HG03520 (cell line): ENCODE measurements around the gene FA2H.
"Not testable (repeated sequence)": the region's sequence is repeated elsewhere in the genome, so short reads cannot be mapped to it uniquely, and the experiment has no call there.

Experiments used
- ATAC-seq: cut with Tn5 transposase; IDR thresholded peaks from one replicate; pipeline ENCODE4 v1.9.1; 2021; ENCODE audit warnings: mild to moderate bottlenecking, moderate library complexity; ENCODE audit not compliant: unreplicated experiment

The FA2H gene

DNA sequence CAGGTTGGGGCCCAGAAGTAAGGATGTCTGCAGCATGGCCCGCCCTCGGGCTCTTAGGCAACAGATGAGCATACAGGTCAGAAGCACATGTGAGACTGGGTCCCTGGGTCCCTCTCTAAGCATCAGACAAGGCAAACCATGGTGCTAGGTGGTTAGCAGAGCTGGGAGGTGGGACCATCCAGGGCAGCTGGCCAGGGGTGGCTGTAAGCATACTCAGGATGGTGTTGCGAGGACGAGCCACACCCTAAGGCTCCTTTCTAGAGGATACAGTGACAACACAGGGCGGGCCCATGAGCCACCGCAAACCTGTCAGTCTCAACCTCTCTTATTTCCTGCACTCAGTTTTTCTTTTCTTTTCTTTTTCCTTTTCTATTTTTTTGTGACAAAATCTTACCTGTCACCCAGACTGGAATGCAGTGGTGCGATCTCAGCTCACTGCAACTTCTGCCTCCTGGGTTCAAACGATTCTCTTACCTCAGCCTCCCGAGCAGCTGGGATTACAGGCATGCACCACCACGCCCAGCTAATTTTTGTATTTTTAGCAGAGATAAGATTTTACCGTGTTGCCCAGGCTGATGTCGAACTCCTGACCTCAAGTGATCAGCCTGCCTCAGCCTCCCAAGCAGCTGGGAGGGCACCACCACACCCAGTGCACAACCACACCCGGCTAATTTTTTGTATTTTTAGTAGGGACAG lies 3.6 kb downstream of the FA2H start:
- no peak for ATAC-seq

DNA sequence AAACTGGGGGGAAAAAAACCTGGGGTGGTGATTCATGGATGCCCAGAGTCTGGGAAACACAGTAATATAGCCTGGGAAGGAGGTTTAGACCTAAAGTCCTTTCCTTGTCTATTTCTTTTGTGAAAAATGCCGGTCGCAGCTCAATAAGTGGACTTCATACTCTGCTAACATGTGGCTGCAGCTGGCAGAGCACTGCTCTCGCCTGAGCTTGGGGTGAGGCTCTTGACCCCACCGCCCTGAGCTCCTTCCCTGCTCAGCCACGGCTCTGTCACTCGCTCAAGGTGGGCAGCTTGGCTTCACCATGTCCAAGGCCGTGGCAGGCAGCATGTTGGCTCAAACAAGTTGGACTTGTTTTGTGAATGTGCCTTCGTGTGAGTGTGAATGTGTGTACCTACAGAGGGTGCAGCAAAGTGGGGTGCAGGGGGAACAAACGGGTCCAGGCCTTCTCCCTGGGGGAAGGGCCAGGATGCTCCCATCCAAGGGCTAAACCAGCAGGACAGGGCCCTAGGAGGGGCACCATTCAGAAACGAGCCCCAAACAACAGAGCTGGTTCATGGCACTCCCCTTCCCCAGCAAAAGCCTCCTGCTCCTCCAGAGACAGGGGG lies 4.9 kb downstream of the FA2H start:
- ATAC-seq, result no peak

DNA sequence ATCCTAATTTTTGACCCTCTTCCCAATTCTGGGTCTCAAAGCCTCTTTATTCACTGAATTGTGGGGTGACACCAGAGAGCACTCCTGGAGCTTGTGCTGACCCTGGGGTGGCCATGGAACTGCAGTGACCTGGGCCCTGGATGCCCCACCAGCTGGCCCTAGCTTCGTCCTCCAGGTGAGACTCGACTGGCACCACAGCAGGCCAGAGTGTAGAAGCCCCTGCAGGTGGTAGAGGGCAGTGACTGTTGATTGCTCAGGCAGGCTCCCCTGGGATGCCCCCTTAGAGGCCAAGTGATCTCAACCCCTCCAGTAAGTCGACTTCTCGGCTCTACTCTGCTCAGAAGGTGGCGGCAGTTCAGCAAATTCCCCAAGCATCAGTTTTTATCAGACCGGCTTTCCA lies 6.4 kb downstream of the FA2H start:
- no peak for ATAC-seq

DNA sequence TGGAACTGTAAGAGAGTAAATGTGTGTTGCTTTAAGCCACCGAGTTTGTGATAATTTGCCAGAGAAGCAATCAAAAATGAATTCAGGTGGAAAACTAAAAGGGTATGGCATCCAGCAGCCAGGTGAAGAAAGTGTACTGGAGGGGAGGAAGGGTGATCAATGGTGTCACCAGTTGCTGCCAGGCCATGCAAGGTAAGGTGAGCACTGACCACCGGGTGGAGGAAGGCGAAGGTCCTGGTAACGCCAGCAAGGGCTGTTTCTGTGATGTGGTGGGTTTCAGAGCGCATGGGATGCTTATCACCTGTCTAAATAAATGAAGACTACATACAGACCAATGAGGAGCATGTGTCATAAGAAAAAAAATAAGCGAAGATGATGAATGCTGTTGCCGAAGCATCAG lies 6.9 kb downstream of the FA2H start:
- ATAC-seq, result no peak

DNA sequence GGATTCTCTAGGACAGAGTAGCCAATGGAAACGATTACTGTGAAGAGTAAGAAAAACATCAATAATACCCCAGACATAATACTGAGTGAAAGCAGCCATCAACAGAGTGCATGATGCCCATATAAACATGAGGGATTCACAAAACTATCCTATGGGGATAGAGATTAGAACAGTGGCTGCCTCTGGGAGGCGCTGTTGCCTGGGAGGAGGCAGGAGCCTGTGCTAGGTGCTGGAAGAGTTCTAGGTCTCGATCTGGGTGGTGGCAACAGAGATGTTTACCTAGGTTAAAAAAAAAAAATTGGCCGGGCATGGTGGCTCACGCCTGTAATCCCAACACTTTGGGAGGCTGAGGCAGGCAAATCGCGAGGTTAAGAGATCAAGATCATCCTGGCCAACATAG lies 7.9 kb downstream of the FA2H start:
- ATAC-seq, result no peak

DNA sequence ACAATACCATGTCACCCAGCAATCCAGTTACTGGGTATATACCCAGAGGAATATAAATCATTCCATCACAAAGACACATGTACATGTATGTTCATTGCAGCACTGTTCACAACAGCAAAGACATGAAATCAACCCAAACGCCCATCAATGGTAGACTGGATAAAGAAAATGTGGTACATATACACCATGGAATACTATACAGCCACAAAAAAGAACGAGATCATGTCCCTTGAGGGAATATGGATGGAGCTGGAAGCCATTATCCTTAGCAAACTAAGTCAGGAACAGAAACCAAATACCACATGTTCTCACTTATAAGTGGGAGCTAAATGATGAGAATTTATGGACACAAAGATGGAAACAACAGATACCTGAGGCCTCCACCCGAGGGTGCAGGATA lies 10.4 kb downstream of the FA2H start:
- ATAC-seq, result not testable (repeated sequence)

DNA sequence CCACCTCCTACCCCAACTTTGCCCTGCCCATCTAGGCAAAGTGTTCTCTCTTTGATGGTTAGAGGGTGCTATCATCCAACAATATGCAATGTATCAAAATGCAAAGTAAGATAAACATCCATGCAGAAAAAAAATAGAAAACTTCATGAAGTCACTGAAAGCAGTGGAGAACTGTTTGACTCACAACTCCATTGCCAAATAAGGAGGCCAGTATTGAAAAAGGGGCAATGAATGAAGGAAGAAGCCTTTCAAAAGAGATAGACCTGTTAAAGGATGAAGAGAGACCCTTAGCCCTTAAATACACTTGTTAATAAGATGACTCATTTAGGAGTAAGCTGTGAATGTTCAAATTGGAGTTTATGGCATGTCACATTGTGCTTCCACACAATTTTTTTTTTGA lies 13.0 kb downstream of the FA2H start:
- ATAC-seq, result no peak

DNA sequence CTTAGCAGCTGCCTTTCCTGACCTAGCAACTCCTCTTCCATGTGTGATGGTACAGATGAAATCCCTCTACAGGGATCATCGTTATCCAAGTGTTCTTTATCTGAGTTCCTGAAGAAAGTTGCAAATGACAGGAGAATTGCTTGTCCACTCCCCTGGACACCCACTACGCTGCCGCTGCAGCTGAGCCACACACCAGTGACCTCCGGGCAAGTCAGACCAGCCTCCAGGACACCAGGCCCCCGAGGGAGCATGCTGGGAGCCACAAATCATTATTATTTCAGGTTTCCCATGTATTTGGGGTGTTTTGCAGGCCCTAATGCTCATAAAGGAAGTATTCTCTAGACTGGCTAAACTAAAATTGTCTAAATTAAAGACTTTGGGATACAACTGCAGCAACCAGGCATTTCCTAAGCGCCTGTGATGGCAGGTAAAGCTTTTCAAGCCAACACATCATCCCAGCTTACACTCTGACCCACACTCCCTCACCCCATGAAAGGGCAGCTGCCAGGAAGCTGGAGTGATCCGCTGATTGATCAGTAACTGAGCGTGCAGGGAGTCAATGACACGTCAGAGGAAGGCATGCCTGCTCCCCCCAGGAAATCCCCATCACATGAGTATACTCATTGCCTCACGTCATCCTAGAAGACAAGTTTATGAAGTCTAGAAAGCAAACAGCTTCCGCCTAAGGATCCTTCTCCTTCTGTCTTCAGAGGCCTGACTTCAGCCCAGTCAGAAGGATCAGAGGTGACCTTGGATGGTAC lies 14.4 kb downstream of the FA2H start:
- ATAC-seq, result no peak

DNA sequence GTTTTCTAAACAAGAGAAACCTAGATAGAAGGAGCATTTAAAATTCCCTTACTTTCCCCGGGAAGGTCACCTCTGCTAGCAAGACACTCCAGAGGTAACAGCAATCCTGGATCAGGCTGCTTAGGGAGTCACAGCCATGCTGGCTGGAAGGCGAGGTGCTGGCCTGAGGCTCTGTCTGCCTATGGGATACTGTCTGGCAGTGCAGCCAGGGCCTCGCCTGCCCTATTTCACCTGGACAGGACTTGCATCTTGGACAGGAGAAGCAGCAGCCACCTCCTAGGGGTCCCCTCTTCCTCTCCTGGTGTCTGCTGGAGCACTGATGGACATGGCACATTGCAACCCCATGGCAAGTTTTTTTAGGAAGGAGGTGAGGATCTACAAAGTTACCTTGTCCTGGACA lies 15.1 kb downstream of the FA2H start:
- ATAC-seq, result no peak

DNA sequence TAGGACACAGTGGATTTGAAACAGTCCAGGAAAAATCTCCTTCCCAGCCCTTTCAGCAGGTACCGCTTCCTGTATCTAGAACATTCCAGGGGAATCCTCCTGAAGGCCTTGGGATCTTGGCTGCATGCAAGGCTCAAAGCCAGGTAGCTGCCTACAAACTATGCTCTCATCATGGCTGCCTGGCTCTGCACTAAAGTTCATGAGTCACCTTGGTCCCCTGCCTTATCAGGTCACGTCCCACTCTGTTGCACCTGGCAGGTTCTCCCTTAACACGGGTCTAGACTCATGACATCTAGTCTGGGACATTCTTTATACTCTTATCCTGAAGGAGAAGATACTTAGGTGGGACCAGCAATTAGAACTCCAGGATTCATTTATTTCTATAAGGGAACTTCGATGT lies 15.8 kb downstream of the FA2H start:
- ATAC-seq, result no peak

DNA sequence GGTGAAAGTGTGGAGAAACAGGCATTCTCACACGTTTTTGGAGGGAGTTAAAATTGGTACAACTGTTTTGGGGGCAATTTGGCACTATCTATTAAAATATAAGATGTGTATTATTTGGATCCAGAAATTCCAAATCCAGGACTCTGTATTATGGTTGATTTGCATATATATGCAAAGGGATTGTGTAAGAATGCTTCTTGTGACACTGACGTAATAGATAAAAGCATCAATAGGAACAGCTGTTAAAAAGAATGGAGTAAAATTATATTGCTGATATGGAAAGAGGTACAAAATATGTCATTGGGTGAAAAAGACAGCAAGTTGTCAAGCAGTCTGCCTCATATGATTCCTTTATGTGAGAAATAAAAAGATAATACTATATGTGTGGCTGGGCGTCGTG lies 17.3 kb downstream of the FA2H start:
- ATAC-seq, result no peak

DNA sequence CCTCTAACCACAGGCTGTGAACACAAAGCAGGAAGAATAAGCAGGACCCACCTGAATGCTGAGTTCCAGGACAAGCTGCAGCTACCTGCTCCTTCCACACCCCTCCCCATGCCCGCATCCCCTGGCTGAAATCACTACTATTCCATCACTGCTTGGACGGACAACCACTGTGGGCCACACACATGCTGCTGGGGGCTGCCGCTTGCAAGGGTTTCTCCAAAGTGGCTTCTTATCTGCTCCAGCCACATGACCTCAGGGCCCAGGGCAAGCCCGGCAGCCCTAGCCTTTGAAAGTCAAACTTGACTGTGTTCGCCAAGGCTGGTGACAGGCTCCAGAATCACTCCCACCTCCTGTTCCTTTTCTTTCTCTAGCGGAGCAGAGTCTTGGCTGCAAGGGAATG lies 18.4 kb downstream of the FA2H start:
- no peak for ATAC-seq

DNA sequence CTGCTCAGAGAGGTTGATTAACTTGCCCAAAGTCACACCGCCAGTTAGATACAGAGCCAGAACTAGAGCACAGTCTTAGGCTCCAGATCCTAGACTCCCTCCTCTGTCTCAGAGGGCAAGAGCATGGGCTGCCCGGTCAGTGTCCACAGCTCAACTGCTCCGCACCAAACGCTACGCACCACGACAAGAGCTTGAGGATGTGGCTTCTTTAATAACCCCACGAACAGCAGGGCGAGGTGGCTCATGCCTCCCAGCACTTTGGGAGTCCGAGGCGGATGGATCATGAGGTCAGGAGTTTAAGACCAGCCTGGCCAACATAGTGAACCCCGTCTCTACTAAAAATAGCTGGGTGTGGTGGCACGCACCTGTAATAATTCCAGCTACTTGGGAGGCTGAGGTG lies 21.4 kb downstream of the FA2H start:
- no peak for ATAC-seq

DNA sequence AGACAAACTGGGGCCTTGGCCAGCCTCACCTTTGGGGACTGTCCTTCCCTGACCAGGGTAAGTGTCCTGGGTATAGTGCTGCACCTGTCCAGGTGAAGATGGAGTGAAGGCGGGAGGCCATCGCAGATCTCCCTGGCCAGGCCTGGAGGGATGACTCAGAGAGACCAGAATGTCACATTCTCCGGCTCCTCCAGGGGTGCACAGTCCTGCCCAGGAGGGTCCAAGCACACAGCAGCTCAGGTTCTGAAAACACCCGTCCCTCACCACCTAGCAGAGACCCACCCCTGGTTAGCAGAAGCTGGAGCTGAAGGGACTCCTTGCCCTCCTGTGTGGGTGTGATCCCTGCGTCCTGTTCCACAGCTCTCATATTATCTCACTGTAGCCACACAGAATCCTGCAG lies 21.9 kb downstream of the FA2H start:
- no peak for ATAC-seq

DNA sequence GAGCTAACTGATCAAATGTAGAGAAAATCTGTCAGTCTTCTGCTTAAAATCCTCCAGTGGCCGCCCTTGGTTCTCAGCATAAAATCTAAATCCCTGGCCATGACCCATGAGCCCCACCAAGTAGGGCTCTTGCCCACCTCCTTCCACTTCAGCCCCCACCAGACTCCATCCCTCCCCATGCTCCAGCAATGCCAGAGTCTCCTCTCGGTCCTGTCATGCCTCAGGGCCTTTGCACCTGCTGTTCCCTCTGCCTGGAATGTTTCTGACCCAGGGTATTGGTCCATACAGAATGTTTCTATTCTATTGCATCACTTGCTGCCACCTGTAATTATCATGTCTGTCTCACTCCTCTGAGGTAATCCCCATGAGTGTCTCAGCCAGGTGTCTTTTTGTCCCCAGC lies 22.4 kb downstream of the FA2H start:
- no peak for ATAC-seq

DNA sequence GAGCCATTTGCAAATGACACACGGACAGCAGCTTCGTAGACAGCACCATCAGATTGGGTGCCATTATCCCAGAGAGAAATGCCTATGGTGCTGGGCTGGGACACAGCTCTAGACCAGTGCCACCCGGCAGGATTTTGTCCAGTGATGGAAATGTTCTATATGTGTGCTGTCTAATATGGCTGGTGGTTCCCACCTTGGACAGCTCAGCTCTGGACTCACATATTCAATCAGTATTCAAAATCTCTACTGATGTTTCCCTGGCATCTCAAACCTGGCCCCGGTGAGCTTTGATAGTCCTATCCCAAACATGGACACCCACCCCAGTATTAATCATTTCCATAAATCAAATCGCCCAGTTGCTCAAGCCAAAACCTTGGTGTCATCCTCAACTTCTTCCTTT lies 23.0 kb downstream of the FA2H start:
- ATAC-seq, result no peak

DNA sequence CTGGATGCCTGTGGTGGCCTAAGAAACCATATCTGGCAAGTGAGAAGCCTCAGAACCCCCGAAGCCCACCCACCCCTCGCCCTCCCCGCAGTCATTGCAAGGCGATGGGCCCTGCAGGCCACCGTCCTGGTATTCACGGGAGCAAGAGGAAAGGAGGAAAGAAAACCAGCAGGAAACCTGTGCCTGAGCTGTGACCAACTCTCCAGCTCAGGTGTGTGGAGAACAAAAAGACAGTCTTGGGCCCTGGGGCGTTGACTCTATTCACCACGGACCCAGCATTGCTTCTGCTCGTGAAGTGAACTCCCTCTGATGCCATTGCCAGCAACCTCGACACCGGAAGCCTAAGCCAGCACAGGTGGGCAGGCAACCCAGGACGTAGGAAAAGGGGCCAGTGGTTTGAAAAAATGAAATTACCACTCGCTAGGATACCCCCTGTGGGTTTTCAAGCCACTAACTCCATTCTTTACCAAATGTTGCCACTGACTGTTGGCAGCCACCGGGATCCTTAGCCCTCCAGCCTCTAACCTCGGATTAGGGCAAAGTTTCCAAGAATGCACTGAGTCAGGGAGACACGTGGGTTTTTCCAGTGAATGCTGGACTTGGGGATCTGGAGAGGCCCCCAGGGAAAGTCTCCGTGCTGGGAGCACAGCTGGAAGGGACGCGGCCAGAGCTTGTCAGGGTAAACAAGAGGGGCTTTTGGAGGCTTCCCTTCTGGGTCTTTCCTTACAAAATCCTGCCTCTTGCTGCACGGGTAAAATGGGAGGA lies 25.1 kb downstream of the FA2H start:
- no peak for ATAC-seq

DNA sequence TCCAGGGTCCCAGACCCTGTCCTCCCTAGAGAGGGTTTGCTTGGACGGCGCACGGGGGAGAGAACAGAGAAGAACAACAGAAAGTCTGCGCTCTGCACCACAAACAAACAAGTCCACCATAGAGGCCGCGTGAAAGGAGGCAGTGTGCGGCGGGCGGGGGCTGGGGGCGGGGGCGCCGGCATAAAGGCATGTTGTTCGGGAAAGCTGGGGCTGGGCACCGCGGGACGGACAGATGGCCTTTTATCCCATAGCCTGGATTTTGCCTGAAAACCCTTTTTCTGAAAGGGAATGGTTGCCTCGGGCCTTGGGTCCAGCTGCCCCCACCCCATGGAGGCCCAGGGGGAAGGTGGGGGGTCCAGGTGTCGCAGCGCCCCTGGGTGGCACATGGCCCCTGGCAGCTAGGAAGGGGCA lies 26.0 kb downstream of the FA2H start:
- no peak for ATAC-seq

DNA sequence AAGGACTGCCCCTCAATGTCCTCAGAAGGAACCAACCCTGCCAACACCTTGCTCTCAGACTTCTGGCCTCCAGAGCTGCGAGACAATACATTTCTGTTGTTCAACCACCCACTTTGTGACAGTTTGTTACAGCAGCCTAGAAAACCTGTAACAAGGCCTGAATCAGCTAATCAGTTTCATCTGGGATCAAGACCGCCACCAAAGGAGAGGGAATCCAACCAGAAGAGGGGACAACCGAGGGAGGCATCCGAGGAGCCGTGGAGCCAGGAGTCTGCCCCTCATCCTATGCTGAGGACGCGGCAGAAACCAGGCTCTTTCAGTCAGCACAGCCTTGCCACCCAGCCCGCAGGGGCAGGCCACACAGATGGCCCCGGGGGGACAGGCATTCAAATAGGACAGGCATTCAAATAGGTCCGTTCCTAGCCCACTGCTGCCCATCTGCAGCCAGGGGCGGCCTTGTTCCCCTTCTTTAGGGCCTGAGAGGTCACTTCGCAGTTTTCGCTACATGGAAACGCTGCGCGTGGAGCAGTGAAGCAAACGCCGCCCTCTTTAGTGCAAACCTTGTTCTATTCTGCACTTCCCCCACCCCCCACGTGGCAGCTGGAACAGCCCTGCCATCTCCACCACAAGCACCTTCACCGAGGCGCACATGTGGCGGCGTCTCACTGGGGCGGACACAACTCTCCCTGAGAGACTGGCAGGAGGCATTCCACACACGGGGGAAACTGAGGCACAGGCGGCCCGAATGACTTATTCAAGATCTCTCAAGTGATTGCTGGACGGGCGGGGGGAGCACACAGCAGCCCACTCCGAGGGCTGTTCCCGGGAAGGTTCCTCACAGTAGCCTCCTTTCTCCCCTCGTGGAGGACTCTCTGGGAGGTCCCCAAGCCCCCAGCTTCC lies 26.7 kb downstream of the FA2H start:
- no peak for ATAC-seq

DNA sequence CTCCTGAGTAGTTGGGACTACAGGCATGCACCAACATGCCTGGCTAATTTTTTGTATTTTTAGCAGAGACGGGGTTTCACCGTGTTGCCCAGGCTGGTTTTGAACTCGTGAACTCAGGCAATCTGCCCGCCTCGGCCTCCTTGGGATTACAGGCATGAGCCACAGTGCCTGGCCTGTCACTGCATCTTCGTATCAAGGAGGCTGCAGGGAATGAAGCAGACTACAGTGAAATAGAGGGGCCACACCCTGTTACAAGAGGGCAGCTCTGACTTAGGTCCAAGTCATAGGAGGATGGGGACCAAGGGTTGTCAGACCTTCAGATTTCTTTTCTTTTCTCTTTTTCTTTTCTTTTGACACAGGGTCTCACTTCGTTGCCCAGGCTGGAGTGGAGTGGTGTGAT lies 28.7 kb downstream of the FA2H start:
- no peak for ATAC-seq
